B cell (primary cell): ENCODE results near the gene CCDC18. TPM values are rescaled to one million over a fixed set of nuclear protein-coding genes. Genes with fewer than 3 reads are reported as not detected.
"Not testable (repeated sequence)": the region's sequence is repeated elsewhere in the genome, so short reads cannot be mapped to it uniquely, and the experiment has no call there.

Experiments used
- ATAC-seq: fragments of 200-7000 bp; cut with Tn5 transposase; one replicate; pipeline ENCODE4 v1.10.0; 2021; ENCODE audit warnings: low read depth, mild to moderate bottlenecking, moderate number of reproducible peaks, moderate library complexity
- CTCF ChIA-PET: fragments of 350-600 bp; sonication (Branson Sonifier 250); formaldehyde crosslinking; loops from one replicate; lab custom pipeline; 2021; ENCODE audit warnings: antibody characterized with exemption, inconsistent platforms; lab: Charles Lee
- POLR2A ChIA-PET: fragments of 350-600 bp; sonication (Branson Sonifier 250); formaldehyde crosslinking; loops from one replicate; lab custom pipeline; 2021; ENCODE audit warnings: antibody characterized with exemption; lab: Charles Lee
- DNase-seq: peaks from one replicate; pipeline ENCODE4 v3.0.0; 2013
- H2AFZ ChIP-seq: 2 replicates; pipeline ENCODE4 v1.6.1; 2012; ENCODE audit warnings: mild to moderate bottlenecking, low read depth, low read length; ENCODE audit not compliant: insufficient read depth, poor library complexity, severe bottlenecking
- H3K27ac ChIP-seq, 2 donors: 1 replicate in 1 of 2; 2 replicates in 1 of 2; pipeline ENCODE4 v1.5.1; 2012 to 2013; ENCODE audit warnings: low read length in 2 of 2, mild to moderate bottlenecking in 2 of 2, moderate library complexity in 1 of 2
- H3K27me3 ChIP-seq, 4 experiments: fragments of 200-600 bp in 1 of 4; sonication (generic) in 1 of 4; replicated peaks in 1 of 4; 1 replicate in 2 of 4; 2 replicates in 2 of 4; pipeline versions ENCODE4 v1.6.1 to v1.7.0; 2013 to 2016; ENCODE audit warnings: low read length in 3 of 4, mild to moderate bottlenecking in 2 of 4, mixed read lengths in 1 of 4, moderate library complexity in 1 of 4; ENCODE audit not compliant: insufficient read depth in 4 of 4, control insufficient read depth in 3 of 4; ENCODE audit errors: control extremely low read depth in 1 of 4
- H3K36me3 ChIP-seq, 2 experiments: replicated peaks in 1 of 2; 1 replicate in 1 of 2; 2 replicates in 1 of 2; pipeline versions ENCODE4 v1.6.1 to v1.7.1; 2013; ENCODE audit warnings: low read length in 1 of 2; ENCODE audit not compliant: insufficient read depth in 2 of 2, control insufficient read depth in 1 of 2; ENCODE audit errors: control extremely low read depth in 1 of 2, extremely low read depth in 1 of 2
- H3K4me1 ChIP-seq, 2 donors: fragments of 200-600 bp in 1 of 2; sonication (generic) in 1 of 2; 1 replicate in 1 of 2; 2 replicates in 1 of 2; pipeline versions ENCODE4 v1.5.1 to v1.6.1; 2013 to 2017; ENCODE audit warnings: low read length in 2 of 2; ENCODE audit not compliant: control insufficient read depth in 2 of 2, insufficient read depth in 2 of 2
- H3K4me2 ChIP-seq: replicated peaks from 2 replicates; pipeline ENCODE3; 2012; ENCODE audit warnings: mild to moderate bottlenecking, low read depth, low read length; ENCODE audit not compliant: poor library complexity, severe bottlenecking
- H3K4me3 ChIP-seq, 5 experiments: fragments of 200-600 bp in 1 of 5; sonication (generic) in 1 of 5; 1 replicate in 3 of 5; 2 replicates in 2 of 5; pipeline versions ENCODE4 v1.5.1 to v1.7.0; 2011 to 2016; ENCODE audit warnings: low read length in 4 of 5, mild to moderate bottlenecking in 4 of 5, low read depth in 2 of 5, control low read depth in 1 of 5, moderate library complexity in 1 of 5; ENCODE audit not compliant: insufficient read depth in 1 of 5; ENCODE audit errors: control extremely low read depth in 1 of 5, extremely low read depth in 1 of 5
- H3K79me2 ChIP-seq: fragments of 200-600 bp; sonication (generic); one replicate; pipeline ENCODE4 v1.6.0; 2016; ENCODE audit warnings: low read length; ENCODE audit not compliant: control insufficient read depth, insufficient read depth
- H3K9ac ChIP-seq: fragments of 200-600 bp; sonication (generic); 2 replicates; pipeline ENCODE4 v1.6.1; 2017; ENCODE audit warnings: mild to moderate bottlenecking, low read length, moderate library complexity
- H3K9me3 ChIP-seq, 3 donors: one replicate each; pipeline versions ENCODE4 v1.6.1 to v1.7.1; 2013; ENCODE audit warnings: low read length in 2 of 3; ENCODE audit not compliant: control insufficient read depth in 2 of 3, insufficient read depth in 1 of 3; ENCODE audit errors: control extremely low read depth in 1 of 3
- H4K20me1 ChIP-seq: 2 replicates; pipeline ENCODE4 v1.6.0; 2012; ENCODE audit warnings: mild to moderate bottlenecking, low read length; ENCODE audit not compliant: insufficient read depth, control insufficient read depth, poor library complexity, severe bottlenecking
- H3K27ac Mint-ChIP-seq: one replicate; pipeline ENCODE4 v1.8.0; 2021; ENCODE audit warnings: mixed read lengths
- H3K27me3 Mint-ChIP-seq: one replicate; pipeline ENCODE4 v1.8.0; 2021; ENCODE audit warnings: mixed read lengths
- H3K4me1 Mint-ChIP-seq: one replicate; pipeline ENCODE4 v1.8.0; 2021; ENCODE audit warnings: mixed read lengths
- H3K4me3 Mint-ChIP-seq: one replicate; pipeline ENCODE4 v1.8.0; 2021; ENCODE audit warnings: mixed read lengths
- H3K9me3 Mint-ChIP-seq: one replicate; pipeline ENCODE4 v1.8.0; 2022; ENCODE audit warnings: mixed read lengths; ENCODE audit not compliant: insufficient read depth
- EZH2 ChIP-seq: IDR thresholded peaks from 2 replicates; pipeline ENCODE4 v1.6.1; 2012; ENCODE audit warnings: borderline replicate concordance, low read depth, mild to moderate bottlenecking, moderate library complexity, low read length; ENCODE audit not compliant: insufficient read depth, poor library complexity, severe bottlenecking
- WGBS: methylation state at CpG from one replicate; pipeline ENCODE4 v1.1.5; 2013; ENCODE audit warnings: missing lambda C conversion rate; ENCODE audit not compliant: insufficient coverage; 5-methylcytosine and 5-hydroxymethylcytosine counted together
- intact Hi-C: fragments of 100-400 bp; cut with micrococcal nuclease; formaldehyde crosslinking; loops from one replicate; pipeline ENCODE4 v1.10.0; 2022
- polyA plus RNA-seq: library from polyadenylated mRNA; depleted of rRNA; stranded (reverse); fragments of >200 nt; gene quantifications from 2 replicates; pipeline ENCODE4 v1.2.3, GENCODE V29; 2012
- total RNA-seq, 2 donors: library from RNA; stranded (reverse); fragments of 120-200 nt in 1 of 2; gene quantifications; 1 replicate in 1 of 2; 2 replicates in 1 of 2; pipeline versions ENCODE4 v1.2.3 to v1.2.4, GENCODE V29; 2013 to 2022
- TF ChIP-seq, protein P1 (sequence below): fragments of 200-600 bp; IDR thresholded peaks from one replicate; pipeline ENCODE4 v1.8.0; 2022; ENCODE audit warnings: antibody characterized with exemption, mild to moderate bottlenecking

Gene CCDC18
- total and polyA plus RNA-seq, 2 donors (not counting 1 experiment from before 2014, with no cell fraction given): 7.7 to 16.0 TPM

DNA sequence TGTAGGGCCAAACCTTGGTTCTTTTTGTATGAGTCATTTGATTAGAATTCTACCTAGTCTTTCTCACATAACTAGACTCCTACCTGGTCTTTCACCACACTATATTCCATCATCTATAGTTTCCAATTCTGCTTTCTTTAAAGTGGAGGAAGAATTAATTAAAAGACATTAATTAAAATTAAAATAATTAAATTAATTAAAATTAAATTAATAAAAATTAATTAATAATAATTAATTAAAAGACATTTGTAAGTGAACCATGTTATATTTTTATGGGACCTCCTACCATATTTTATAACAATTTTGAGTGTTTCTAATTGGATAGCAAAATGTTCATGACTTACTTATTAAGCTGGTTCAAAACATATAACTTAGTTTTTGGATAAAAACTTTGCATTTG lies 77.4 kb downstream of the CCDC18 start:
- POLR2A ChIA-PET: no interaction called here
- no peak overlapping the region for H3K27ac Mint-ChIP-seq
- no peaks in the 10 kb centered on the region for H3K27me3 Mint-ChIP-seq
- H3K9me3 ChIP-seq: peaks cover 5 to 21% (median 16%) of the 10 kb centered on the region in 3 donors
- H4K20me1 ChIP-seq: no peaks in the 10 kb centered on the region
- H3K4me3 ChIP-seq: no peak overlapping the region
- no peak overlapping the region for H3K9ac ChIP-seq
- no peaks in the 10 kb centered on the region for H3K27me3 ChIP-seq
- CTCF ChIA-PET: interaction anchor here (1.0 kb wide), 1 partner anchor 47 kb away, joined by 3 read pairs; no protein-coding TSS in a partner anchor
- TF ChIP-seq, protein P1, sequence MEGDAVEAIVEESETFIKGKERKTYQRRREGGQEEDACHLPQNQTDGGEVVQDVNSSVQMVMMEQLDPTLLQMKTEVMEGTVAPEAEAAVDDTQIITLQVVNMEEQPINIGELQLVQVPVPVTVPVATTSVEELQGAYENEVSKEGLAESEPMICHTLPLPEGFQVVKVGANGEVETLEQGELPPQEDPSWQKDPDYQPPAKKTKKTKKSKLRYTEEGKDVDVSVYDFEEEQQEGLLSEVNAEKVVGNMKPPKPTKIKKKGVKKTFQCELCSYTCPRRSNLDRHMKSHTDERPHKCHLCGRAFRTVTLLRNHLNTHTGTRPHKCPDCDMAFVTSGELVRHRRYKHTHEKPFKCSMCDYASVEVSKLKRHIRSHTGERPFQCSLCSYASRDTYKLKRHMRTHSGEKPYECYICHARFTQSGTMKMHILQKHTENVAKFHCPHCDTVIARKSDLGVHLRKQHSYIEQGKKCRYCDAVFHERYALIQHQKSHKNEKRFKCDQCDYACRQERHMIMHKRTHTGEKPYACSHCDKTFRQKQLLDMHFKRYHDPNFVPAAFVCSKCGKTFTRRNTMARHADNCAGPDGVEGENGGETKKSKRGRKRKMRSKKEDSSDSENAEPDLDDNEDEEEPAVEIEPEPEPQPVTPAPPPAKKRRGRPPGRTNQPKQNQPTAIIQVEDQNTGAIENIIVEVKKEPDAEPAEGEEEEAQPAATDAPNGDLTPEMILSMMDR: no peak
- TF ChIP-seq EZH2: no peak
- H2AFZ ChIP-seq: no peak overlapping the region
- H3K36me3 ChIP-seq: peaks cover 8 to 25% of the 10 kb centered on the region in 2 experiments
- H3K4me1 ChIP-seq: no peaks in the 10 kb centered on the region
- intact Hi-C loops: no loop called here
- no peak overlapping the region for H3K4me3 Mint-ChIP-seq
- H3K4me1 Mint-ChIP-seq: no peaks in the 10 kb centered on the region
- ATAC-seq: no peak
- H3K4me2 ChIP-seq: no peak overlapping the region
- H3K9me3 Mint-ChIP-seq: no peaks in the 10 kb centered on the region
- peaks cover 6% of the 10 kb centered on the region for H3K79me2 ChIP-seq
- no peak for DNase-seq
- no peak overlapping the region for H3K27ac ChIP-seq

- Histone ChIP-seq H3K36me3 (peaks cover 20 to 32% of the 10 kb centered on the region in 2 experiments), H3K9me3 (peaks cover 12 to 17% (median 15%) of the 10 kb centered on the region in 3 donors)
- H3K27me3 Mint-ChIP-seq, H3K9ac ChIP-seq, H3K4me3 Mint-ChIP-seq, POLR2A ChIA-PET, H3K27ac ChIP-seq, H3K4me1 ChIP-seq, ATAC-seq, H2AFZ ChIP-seq, H3K27me3 ChIP-seq, DNase-seq, H3K79me2 ChIP-seq, H3K4me2 ChIP-seq, H3K4me3 ChIP-seq, intact Hi-C loops, H3K4me1 Mint-ChIP-seq, H4K20me1 ChIP-seq, H3K27ac Mint-ChIP-seq, H3K9me3 Mint-ChIP-seq, CTCF ChIA-PET: not testable (repeated sequence)
- no CpG with 5 or more reads among the region's 3 CpGs for WGBS
These were observed 80.2 kb downstream of the CCDC18 start for GRCh38 chr1:93260726-93261125.
